ENCODE data around the gene MLIP. TPM values are rescaled to one million over a fixed set of nuclear protein-coding genes. Genes with fewer than 3 reads are reported as not detected.

Gene MLIP
- total RNA-seq = under 1 TPM; 0.43 to 0.63 TPM
- polyA plus RNA-seq (ENCODE audit: insufficient read depth, low read depth, low replicate concordance) = 1.6 TPM
- long read RNA-seq, donor 1 = 0 reads
- long read RNA-seq, donor 2 = 0 reads

GRCh38 chr6:54111341-54112045 lies at the start of gene MLIP:
TSS of gene MLIP (plus strand) at chr6:54111443. CDS start at chr6:54111480, 37 bp downstream.
- Histone ChIP-seq H3K4me3 (no peak within 1 kb of the TSS), H3K9me3 (no peaks in the 10 kb centered on the region), H3K4me1 (no peaks in the 10 kb centered on the region), H3K27me3 (no peaks in the 10 kb centered on the region), H3K36me3 (ENCODE audit: low read depth, missing control alignments) (no peaks in the 10 kb centered on the region), H3K27ac (no peak within 1 kb of the TSS)
- WGBS, 2 donors = 64% methylated on average over 10 of the region's 10 CpGs
- no peak for DNase-seq
- no peak for TF ChIP-seq CTCF (IDR thresholded peaks at IDR 0.05)
- TF ChIP-seq POLR2A (IDR thresholded peaks at IDR 0.05) = no peak
- intact Hi-C loops (cut with DNase I; ENCODE audit: low total_unique reads) = no loop called here

- Histone ChIP-seq H3K9me3 (no peaks in the 10 kb centered on the region), H3K27ac (no peak overlapping the region), H3K36me3 (ENCODE audit: low read depth, missing control alignments) (no peaks in the 10 kb centered on the region), H3K4me1 (no peaks in the 10 kb centered on the region), H3K27me3 (no peaks in the 10 kb centered on the region), H3K4me3 (no peak overlapping the region)
- intact Hi-C loops (cut with DNase I; ENCODE audit: low total_unique reads) = no loop called here
- no peak for TF ChIP-seq CTCF (IDR thresholded peaks at IDR 0.05)
- TF ChIP-seq POLR2A (IDR thresholded peaks at IDR 0.05) = no peak
- WGBS, 2 donors = 88% methylated on average over 3 of the region's 3 CpGs
- no peak for DNase-seq
Observed at GRCh38 chr6:54063228-54063539, 48.1 kb upstream of the MLIP start.

- H3K9me3 ChIP-seq = no peaks in the 10 kb centered on the region
- no peak overlapping the region for H3K27ac ChIP-seq
- no peaks in the 10 kb centered on the region for H3K27me3 ChIP-seq
- H3K36me3 ChIP-seq (ENCODE audit: low read depth, missing control alignments) = no peaks in the 10 kb centered on the region
- intact Hi-C loops (cut with DNase I; ENCODE audit: low total_unique reads) = no loop called here
- TF ChIP-seq POLR2A (IDR thresholded peaks at IDR 0.05) = no peak
- no peak for TF ChIP-seq CTCF (IDR thresholded peaks at IDR 0.05)
- no peak overlapping the region for H3K4me3 ChIP-seq
- no peak for DNase-seq
- no peaks in the 10 kb centered on the region for H3K4me1 ChIP-seq
- no CpG with 5 or more reads among the region's 2 CpGs for WGBS, 2 donors
Observed at GRCh38 chr6:54068694-54069093, 42.5 kb upstream of the MLIP start.

- H3K27me3 ChIP-seq = no peaks in the 10 kb centered on the region
- H3K4me1 ChIP-seq = no peaks in the 10 kb centered on the region
- H3K4me3 ChIP-seq = no peak overlapping the region
- H3K9me3 ChIP-seq = no peaks in the 10 kb centered on the region
- intact Hi-C loops (cut with DNase I; ENCODE audit: low total_unique reads) = no loop called here
- 34 to 57% methylated on average over 3 of the region's 3 CpGs for whole genome bisulfite sequencing, 2 donors
- H3K27ac ChIP-seq = no peak overlapping the region
- TF ChIP-seq CTCF (IDR thresholded peaks at IDR 0.05) (no peak), POLR2A (IDR thresholded peaks at IDR 0.05) (no peak)
- no peaks in the 10 kb centered on the region for H3K36me3 ChIP-seq (ENCODE audit: low read depth, missing control alignments)
- no peak for DNase-seq
Observed at GRCh38 chr6:54070025-54070424, 41.2 kb upstream of the MLIP start.

- intact Hi-C loops (cut with DNase I; ENCODE audit: low total_unique reads) = no loop called here
- DNase-seq = no peak
Observed at GRCh38 chr6:54071821-54072340, 39.4 kb upstream of the MLIP start.

More at GRCh38 chr6:54071821-54072340, 39.4 kb upstream of the MLIP start:
- Histone ChIP-seq H3K9me3 (no peaks in the 10 kb centered on the region), H3K4me3 (no peak overlapping the region), H3K27me3 (no peaks in the 10 kb centered on the region), H3K36me3 (ENCODE audit: low read depth, missing control alignments) (no peaks in the 10 kb centered on the region), H3K4me1 (no peaks in the 10 kb centered on the region), H3K27ac (no peak overlapping the region)
- TF ChIP-seq CTCF (IDR thresholded peaks at IDR 0.05) = no peak
- TF ChIP-seq POLR2A (IDR thresholded peaks at IDR 0.05) = no peak
- WGBS, 2 donors = 75 to 80% methylated on average over 4 of the region's 4 CpGs
